Germinal center (tissue), 1 donor: ENCODE measurements around the gene PON1.

ENCODE experiments used
- DNase-seq: peaks from one replicate; pipeline ENCODE4 v3.0.0; 2012; ENCODE audit warnings: mixed read lengths, low spot score

Gene PON1

GRCh38 chr7:95324431-95324830 lies at the start of gene PON1:
PON1 (minus strand) TSS chr7:95324532; CDS start chr7:95324475, 57 bp downstream.
- DNase-seq = no peak

- DNase-seq = no peak
These were observed 49.0 kb upstream of the PON1 start for GRCh38 chr7:95373323-95373722.

- DNase-seq = no peak
These were observed 43.9 kb upstream of the PON1 start for GRCh38 chr7:95368235-95368634.

- DNase-seq = no peak
These were observed 43.3 kb upstream of the PON1 start for GRCh38 chr7:95367606-95368005.

DNA sequence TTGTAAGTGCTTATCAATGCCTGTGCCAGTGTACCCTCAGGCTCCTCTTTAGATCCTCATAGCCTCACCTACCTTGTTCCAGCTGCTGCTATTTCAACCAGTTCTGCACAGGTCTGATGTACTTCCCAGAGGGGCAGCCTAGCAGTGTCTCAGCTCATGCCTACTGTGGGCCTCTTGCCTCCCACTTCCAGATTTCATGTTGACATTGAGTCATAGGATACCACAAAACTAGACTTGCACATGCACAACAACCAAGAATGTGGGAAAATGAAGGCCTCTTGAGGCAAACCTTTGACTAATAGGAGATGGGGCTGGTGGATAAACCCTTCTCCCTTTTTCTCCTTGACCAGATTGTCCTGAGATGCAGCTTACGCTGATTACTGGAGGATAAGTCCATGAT lies 40.8 kb upstream of the PON1 start:
- no peak for DNase-seq

DNA sequence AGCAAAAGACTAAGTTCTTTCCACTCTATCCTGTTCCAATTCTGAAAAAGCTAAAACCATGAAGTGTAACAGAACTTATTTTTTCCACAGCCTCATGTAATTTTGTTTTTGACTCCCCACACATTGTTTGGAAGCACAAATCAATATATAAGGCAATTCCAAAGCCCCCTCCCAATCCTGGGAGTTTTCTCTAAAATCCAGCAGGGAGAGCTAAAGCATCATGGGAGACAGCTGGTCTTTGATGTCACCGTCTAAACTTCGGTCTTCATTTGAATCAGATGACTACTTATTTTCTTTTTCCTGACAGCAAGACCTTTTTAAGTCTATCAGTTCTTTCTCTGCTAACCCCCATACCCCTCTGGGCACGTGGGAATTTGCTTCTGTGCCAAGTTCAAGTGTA lies 33.3 kb upstream of the PON1 start:
- no peak for DNase-seq

DNA sequence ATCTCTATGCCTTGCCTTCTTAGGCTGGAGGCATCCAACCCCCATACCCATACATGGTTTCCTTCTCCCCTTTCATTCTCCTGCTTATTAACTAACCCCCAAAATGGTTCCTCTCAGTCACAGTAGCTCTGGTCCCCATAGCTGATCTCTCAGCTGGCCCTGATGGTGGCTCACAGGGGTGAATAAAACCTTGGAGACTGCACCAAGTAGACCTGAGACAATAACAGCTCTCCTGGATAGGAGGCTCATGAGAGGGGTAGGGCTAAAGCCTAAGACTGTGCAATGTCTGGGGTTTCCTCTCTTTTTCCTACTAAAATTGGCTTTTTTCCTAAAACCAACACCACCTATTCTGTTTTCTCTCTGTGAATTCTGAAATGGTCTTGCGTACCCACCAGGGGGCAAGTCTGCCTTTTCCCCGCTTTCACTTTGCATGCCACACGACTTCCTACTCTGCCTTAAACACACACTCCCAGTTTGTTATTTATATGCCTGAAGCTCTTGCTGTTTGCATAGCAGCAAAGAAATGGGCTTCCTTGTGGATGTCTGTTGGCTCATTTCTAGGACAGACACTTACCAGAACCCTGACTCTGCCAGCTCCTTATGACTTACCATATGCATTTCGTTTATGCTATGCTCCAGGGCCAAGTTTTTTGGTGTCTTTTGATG lies 18.4 kb upstream of the PON1 start:
- DNase-seq = no peak

- DNase-seq = no peak
These were observed 17.7 kb upstream of the PON1 start for GRCh38 chr7:95342029-95342428.

DNA sequence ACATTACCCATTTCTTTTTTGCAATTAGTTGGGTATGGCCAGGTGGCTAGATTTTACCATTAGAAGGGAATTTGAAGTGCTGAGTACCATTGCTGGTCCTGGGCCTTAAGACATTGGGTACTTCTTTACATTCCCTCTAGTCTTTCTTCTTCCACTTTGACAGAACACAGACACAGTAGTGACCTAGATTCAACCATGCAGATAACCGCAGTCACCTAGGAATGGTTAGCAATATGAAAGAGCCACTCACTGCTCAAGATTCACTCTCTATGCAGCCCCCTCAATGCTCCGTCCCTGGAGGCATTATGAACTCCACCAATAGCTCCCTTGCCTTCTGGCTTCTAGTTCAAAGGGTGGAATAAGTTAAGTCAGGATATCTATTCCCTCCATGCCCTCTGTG lies 16.2 kb upstream of the PON1 start:
- no peak for DNase-seq

GRCh38 chr7:95338832-95339231 lies 14.5 kb upstream of the PON1 start:
- DNase-seq = no peak

- no peak for DNase-seq
These were observed 10.8 kb upstream of the PON1 start for GRCh38 chr7:95335093-95335492.

DNA sequence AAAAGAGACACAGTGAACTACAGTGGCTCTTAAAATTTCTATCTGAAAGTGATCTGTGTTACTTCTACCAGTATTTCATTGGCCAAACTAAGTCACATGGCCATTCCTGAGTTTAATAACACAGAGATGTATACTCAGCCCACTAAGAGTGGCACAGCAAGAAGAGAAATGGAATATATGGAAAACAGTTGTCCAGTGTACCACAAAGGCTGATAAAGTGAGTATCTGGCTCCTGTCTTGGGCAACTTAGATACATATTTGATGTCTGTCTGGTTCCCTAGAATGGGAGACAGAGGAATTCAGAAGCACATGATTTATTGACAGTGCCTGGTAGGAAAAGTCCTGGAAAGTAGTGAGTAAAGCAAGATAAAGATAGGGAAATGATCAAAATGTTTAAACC lies 10.1 kb upstream of the PON1 start:
- no peak for DNase-seq

DNA sequence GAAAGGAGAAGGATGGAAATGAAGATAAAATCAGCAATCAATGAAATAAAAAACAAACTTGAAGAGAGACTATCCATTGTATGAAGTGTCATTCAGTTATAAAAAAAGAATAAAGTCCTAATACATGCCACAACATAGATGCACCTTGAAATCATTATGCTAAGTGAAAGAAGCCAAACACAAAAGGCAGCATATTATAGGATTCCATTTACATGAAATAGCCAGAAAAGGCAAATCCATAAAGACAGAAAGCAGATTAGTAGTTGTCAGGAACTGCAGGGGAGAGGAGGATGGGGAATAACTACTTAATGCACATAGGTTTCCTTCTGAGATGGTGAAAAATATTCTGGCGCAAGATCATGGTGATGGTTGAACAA lies 6.6 kb upstream of the PON1 start:
- no peak for DNase-seq

DNA sequence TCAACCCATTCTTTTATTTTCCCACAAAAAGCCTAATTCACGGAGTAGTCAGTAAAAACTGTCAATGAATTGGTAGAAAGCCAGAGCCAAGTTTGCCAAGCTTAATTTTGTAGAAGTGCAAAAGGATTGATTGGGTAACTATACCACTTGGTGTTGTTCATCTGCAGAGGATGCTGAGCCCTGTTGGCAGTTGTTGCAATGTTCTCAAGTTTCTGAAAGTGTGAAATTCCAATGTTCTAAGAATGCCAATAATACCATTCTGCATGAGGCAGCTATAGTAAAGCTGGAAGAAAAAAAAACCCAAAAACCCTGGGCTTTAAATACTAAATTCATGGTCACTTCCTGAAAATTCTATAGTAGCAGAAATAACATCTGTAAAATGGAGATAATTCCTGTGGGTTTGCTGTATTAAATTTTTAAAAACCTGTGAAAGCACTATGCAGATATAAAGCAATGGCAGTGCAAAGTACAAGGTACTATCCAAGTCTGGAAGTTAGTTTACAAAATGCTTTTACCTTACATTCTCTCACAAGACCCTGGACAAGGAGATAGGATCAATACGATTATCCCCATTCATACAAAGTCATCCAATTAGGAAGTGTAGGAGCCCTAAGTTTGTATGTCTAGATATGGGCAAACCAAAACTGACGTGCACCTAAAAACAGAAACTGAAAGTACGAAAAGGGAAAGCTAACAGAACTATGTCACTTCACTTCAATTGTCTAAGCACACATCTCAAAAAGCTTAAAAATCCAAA lies 6.0 kb upstream of the PON1 start:
- no peak for DNase-seq

DNA sequence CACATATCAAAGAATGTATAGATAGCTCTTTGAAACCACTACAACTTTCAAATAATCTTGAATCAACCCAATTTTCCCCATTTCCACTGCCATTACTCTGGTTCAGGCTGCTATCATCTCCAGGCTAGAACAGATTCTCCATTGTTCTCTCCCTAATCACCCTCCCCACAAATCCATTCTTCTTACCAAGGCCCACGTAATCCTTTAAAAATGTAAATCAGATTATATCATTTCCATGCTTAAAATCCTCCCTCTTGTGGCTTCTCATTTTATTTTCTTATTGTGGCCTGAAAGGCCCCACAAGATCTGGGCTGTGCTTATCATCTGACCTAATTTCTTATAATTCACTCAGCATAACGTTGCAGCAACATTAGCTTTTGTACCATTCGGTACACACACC lies 3.0 kb upstream of the PON1 start:
- no peak for DNase-seq

DNA sequence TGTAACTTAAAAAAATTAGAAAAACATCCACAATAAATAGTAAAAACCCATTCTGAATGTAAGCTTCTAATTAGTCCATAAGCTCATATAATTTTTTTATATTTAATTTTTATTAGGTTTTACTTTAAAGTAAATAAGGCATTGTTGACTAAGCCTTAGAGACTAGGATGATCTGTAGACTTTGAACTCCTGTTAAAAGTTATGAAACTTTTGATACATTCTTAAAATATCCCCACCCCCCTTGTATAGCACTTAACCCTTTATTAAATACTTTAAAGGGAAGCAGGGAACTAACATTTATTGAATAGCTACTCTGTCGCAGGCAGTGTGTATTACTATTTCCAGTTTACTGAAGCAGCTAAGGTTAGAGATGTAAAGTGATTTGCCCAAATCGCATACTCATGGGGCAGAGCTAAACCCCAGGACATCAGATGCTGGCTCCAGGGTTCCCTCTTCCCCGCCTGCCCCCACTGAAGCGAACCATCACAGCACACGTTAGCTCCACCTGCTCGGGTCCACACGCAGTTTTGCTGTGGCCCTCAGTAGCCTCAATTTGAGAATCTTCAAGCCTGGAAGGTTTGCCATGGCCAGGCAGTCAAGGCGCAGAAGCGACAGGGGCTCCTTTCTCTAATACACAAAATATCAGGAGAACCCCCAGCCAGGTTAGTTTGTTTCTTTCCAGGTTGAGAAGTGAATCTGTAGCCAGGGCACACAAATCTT lies 762 bp downstream of the PON1 start:
- DNase-seq = no peak

DNA sequence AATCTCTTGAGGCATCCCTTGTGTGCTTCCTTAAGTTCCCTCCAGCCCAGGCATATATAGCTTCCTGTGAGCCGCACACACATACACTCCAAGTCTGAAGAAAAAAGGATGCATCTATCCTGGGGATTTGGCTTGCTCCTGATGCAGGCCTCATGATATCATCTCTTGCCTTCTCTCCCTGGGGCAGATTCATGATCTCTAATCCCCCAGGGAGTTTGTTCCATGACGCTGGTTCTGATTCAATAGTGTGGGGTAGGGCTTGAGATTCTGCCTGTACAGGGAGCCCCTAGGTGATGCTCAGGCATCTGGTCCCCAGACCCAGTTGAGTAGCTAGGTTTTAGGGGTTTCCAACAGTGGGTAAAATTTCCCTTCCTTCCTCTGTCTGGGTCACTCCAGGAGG lies 1.5 kb downstream of the PON1 start:
- DNase-seq = no peak

DNA sequence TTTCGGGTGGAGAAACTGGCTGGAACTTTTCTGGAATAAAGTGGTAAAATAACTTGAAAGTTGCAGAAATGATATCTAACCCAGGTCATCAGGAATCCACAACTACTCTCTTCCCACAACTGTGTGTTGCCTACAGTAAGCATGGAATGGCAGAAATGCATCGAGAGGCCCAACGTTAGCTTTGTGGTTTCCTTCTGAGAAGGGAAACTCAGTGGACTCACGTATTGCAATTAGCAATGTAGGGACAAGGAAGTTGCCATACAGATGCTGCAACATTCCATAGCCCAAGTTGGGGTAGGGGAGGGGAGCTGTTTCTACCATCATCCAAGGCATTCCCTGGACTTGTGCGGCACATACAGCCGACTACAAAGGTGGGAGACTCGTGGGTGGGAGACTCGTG lies 1.9 kb downstream of the PON1 start:
- DNase-seq = no peak

GRCh38 chr7:95321720-95322119 lies 2.6 kb downstream of the PON1 start:
- no peak for DNase-seq

GRCh38 chr7:95320651-95321050 lies 3.7 kb downstream of the PON1 start:
- no peak for DNase-seq

DNA sequence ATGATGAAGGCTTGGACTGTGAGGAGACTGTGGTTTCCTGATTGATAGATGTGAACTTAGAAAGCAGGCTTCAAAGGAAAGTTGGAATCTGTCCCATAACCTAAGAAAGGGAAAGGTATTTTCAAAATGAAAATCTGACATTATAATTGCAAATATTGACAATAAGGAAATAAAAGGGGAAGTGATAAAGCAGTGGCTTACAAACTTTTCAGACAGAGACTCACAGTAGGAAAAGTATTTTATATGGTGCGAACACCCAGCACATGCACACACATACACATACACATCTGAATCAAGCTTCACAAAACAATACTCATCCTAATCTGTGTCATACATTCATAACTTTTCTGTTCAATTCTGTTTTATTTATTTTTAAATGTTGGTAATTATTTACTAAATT lies 4.8 kb downstream of the PON1 start:
- no peak for DNase-seq

GRCh38 chr7:95318501-95319100 lies 5.7 kb downstream of the PON1 start:
- no peak for DNase-seq

DNA sequence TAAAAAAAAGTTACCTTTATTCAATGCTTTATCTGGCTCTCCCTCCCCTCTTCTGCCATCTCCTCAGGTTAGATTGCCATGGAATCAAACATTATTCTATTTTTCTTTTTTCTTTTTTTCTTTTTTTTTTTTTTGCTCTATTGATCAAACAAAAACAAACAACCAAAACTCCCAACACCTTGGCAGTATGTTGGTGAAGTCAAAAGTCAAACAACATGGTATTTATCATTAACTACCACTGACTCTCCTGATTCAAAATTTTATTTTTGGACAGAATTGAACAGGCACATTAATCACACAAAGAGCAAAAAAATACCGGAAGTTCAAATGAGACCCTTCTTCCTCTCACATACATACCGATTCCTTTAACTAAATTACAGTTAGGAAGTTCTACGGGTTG lies 6.4 kb downstream of the PON1 start:
- no peak for DNase-seq
